GM23248 (cell line): Measurements from ENCODE around the gene ANKS3. TPM values are rescaled to one million over a fixed set of nuclear protein-coding genes. Genes with fewer than 3 reads are reported as not detected.

Experiments
- DNase-seq: peaks from one replicate; pipeline ENCODE4 v3.0.0-alpha.2; 2015
- H2AFZ ChIP-seq: fragments of 200-600 bp; sonication (generic); 2 replicates; pipeline ENCODE4 v1.6.1; 2016; ENCODE audit warnings: antibody characterized with exemption
- H3F3A ChIP-seq: fragments of 200-600 bp; sonication (generic); 2 replicates; pipeline ENCODE4 v1.6.1; 2016; ENCODE audit warnings: mild to moderate bottlenecking, antibody characterized with exemption, mixed run types; ENCODE audit not compliant: insufficient read depth
- H3K27ac ChIP-seq: fragments of 200-600 bp; sonication (generic); 2 replicates; pipeline ENCODE4 v1.5.1; 2016; ENCODE audit warnings: mild to moderate bottlenecking
- H3K27me3 ChIP-seq: fragments of 200-600 bp; sonication (generic); replicated peaks from 2 replicates; pipeline ENCODE4 v1.6.1; 2016; ENCODE audit warnings: mild to moderate bottlenecking; ENCODE audit not compliant: insufficient read depth
- H3K36me3 ChIP-seq: fragments of 200-600 bp; sonication (generic); 2 replicates; pipeline ENCODE4 v1.6.1; 2016; ENCODE audit warnings: low read depth, mild to moderate bottlenecking
- H3K4me1 ChIP-seq: fragments of 200-600 bp; sonication (generic); 2 replicates; pipeline ENCODE4 v1.6.1; 2016; ENCODE audit warnings: mild to moderate bottlenecking; ENCODE audit not compliant: insufficient read depth
- H3K4me2 ChIP-seq: fragments of 200-600 bp; sonication (generic); one replicate; pipeline ENCODE4 v1.6.1; 2016; ENCODE audit warnings: mild to moderate bottlenecking; ENCODE audit not compliant: unreplicated experiment
- H3K4me3 ChIP-seq: fragments of 200-600 bp; sonication (generic); 2 replicates; pipeline ENCODE4 v1.5.1; 2016; ENCODE audit warnings: mild to moderate bottlenecking
- H3K79me2 ChIP-seq: fragments of 200-600 bp; sonication (generic); 2 replicates; pipeline ENCODE4 v1.6.1; 2016; ENCODE audit warnings: mild to moderate bottlenecking; ENCODE audit not compliant: insufficient read depth
- H3K9ac ChIP-seq: fragments of 200-600 bp; sonication (generic); 2 replicates; pipeline ENCODE4 v1.6.1; 2016; ENCODE audit warnings: mild to moderate bottlenecking
- H3K9me2 ChIP-seq: fragments of 200-600 bp; sonication (generic); 2 replicates; pipeline ENCODE4 v1.6.1; 2016; ENCODE audit warnings: mixed run types, mild to moderate bottlenecking, moderate library complexity; ENCODE audit not compliant: insufficient read depth
- H3K9me3 ChIP-seq: fragments of 200-600 bp; sonication (generic); one replicate; pipeline ENCODE4 v1.6.1; 2017; ENCODE audit warnings: low read depth
- H4K20me1 ChIP-seq: fragments of 200-600 bp; sonication (generic); 2 replicates; pipeline ENCODE4 v1.6.0; 2016; ENCODE audit not compliant: insufficient read depth
- EZH2 ChIP-seq: fragments of 200-600 bp; sonication (generic); IDR thresholded peaks from 2 replicates; pipeline ENCODE4 v1.6.1; 2018; ENCODE audit warnings: antibody characterized with exemption, mild to moderate bottlenecking; ENCODE audit not compliant: insufficient read depth, poor library complexity, severe bottlenecking
- EZH2phosphoT487 ChIP-seq: fragments of 200-600 bp; sonication (generic); IDR thresholded peaks from 2 replicates; pipeline ENCODE4 v1.6.1; 2018; ENCODE audit warnings: antibody characterized with exemption, moderate library complexity, mild to moderate bottlenecking, low read depth; ENCODE audit not compliant: insufficient read depth
- WGBS, 2 experiments: methylation state at CpG; one replicate each; pipeline ENCODE4 v1.1.6; 2015 to 2017; ENCODE audit warnings: low lambda C conversion rate in 2 of 2, low coverage in 1 of 2; ENCODE audit errors: missing lambda C conversion rate in 2 of 2; 5-methylcytosine and 5-hydroxymethylcytosine counted together
- in situ Hi-C: fragments of 300-500 bp; cut with MboI; formaldehyde crosslinking; loops from 2 replicates; pipeline ENCODE4 v1.15.0; 2020
- polyA plus RNA-seq: library from polyadenylated mRNA; unstranded; fragments of >200 nt; fragmentation: Nextera tagmentation; extraction: Ambion mirVana; gene quantifications from 2 replicates; pipeline ENCODE4 v1.2.1, GENCODE V29; 2016
- total RNA-seq: library from RNA; depleted of rRNA; stranded (reverse); fragments of >200 nt; shearing (Covaris generic); gene quantifications from 2 replicates; pipeline ENCODE4 v1.2.3, GENCODE V29; 2014

Gene ANKS3
- total and polyA plus RNA-seq, 2 experiments from 2014 or later: 12.8 to 20.0 TPM

GRCh38 chr16:4766875-4767628 is 33.0 kb upstream of the ANKS3 start, which contains the start of gene ZNF500:
TSS of gene ZNF500 (minus strand) at chr16:4767162. CDS start at chr16:4765978, 1,184 bp downstream.
- TF ChIP-seq EZH2 (no peak), EZH2phosphoT487 (no peak)
- H3K27me3 ChIP-seq: no peaks in the 10 kb centered on the region
- WGBS, 2 experiments: 5% methylated on average over 46 to 71 of the region's 72 CpGs
- 0 out of 2 replicates have a peak, but pooled peaks cover 4% of the 10 kb centered on the region for H3K36me3 ChIP-seq
- H2AFZ ChIP-seq: peak within 1 kb of the TSS; percentile 95
- H3F3A ChIP-seq: peaks cover 8% of the 10 kb centered on the region; the same call in 1 of the 2 replicates
- H3K9me3 ChIP-seq: no peaks in the 10 kb centered on the region
- H3K9me2 ChIP-seq: no peaks in the 10 kb centered on the region
- peak within 1 kb of the TSS; percentile 80 for H3K27ac ChIP-seq
- peak; percentile 99 for DNase-seq
- peaks cover 41% of the 10 kb centered on the region for H3K79me2 ChIP-seq
- H3K4me2 ChIP-seq: peak within 1 kb of the TSS; percentile 89
- H3K9ac ChIP-seq: peak within 1 kb of the TSS; percentile 97
- H3K4me1 ChIP-seq: peaks cover 5% of the 10 kb centered on the region
- no peaks in the 10 kb centered on the region for H4K20me1 ChIP-seq
- H3K4me3 ChIP-seq: peak within 1 kb of the TSS; percentile 91
- in situ Hi-C loops: no loop called here

- Histone ChIP-seq H3K4me2 (peak overlapping the region; percentile 71), H3K27ac (peak overlapping the region; percentile 66), H4K20me1 (no peaks in the 10 kb centered on the region), H3K9me2 (no peaks in the 10 kb centered on the region), H3F3A (peaks cover 8% of the 10 kb centered on the region; the same call in 1 of the 2 replicates), H3K27me3 (no peaks in the 10 kb centered on the region), H3K79me2 (peaks cover 41% of the 10 kb centered on the region), H3K4me1 (peaks cover 5% of the 10 kb centered on the region), H3K36me3 (peaks cover 4% of the 10 kb centered on the region; the same call in 1 of the 2 replicates), H3K9me3 (no peaks in the 10 kb centered on the region), H3K4me3 (peak overlapping the region; percentile 91), H2AFZ (peak overlapping the region; percentile 87), H3K9ac (peak overlapping the region; percentile 97)
- no peak for TF ChIP-seq EZH2
- TF ChIP-seq EZH2phosphoT487: no peak
- DNase-seq: peak; percentile 17
- 75 to 79% methylated on average over 24 to 26 of the region's 26 CpGs for WGBS, 2 experiments
- in situ Hi-C loops: no loop called here
These were observed 31.7 kb upstream of the ANKS3 start for GRCh38 chr16:4765511-4766474.

GRCh38 chr16:4763791-4764190 is 29.7 kb upstream of the ANKS3 start:
- Histone ChIP-seq H3K27me3 (no peaks in the 10 kb centered on the region), H3K4me3 (no peak overlapping the region), H3K79me2 (peaks cover 41% of the 10 kb centered on the region), H3K36me3 (peaks cover 4% of the 10 kb centered on the region; the same call in 1 of the 2 replicates), H3K9me3 (no peaks in the 10 kb centered on the region), H3K4me1 (peaks cover 5% of the 10 kb centered on the region), H2AFZ (no peak overlapping the region), H3K4me2 (no peak overlapping the region), H3F3A (peaks cover 8% of the 10 kb centered on the region; the same call in 1 of the 2 replicates), H3K27ac (no peak overlapping the region), H4K20me1 (no peaks in the 10 kb centered on the region), H3K9me2 (no peaks in the 10 kb centered on the region), H3K9ac (no peak overlapping the region)
- no peak for DNase-seq
- in situ Hi-C loops: no loop called here
- TF ChIP-seq EZH2phosphoT487: no peak
- TF ChIP-seq EZH2: no peak
- WGBS, 2 experiments: 87 to 88% methylated on average over 7 of the region's 7 CpGs

GRCh38 chr16:4762205-4762604 is 28.1 kb upstream of the ANKS3 start:
- H3K4me2 ChIP-seq: no peak overlapping the region
- H2AFZ ChIP-seq: no peak overlapping the region
- no peaks in the 10 kb centered on the region for H3F3A ChIP-seq
- peaks cover 4% of the 10 kb centered on the region; the same call in 1 of the 2 replicates for H3K36me3 ChIP-seq
- 95 to 97% methylated on average over 7 to 9 of the region's 9 CpGs for WGBS, 2 experiments
- H3K9ac ChIP-seq: no peak overlapping the region
- in situ Hi-C loops: no loop called here
- H3K4me3 ChIP-seq: no peak overlapping the region
- H3K9me2 ChIP-seq: no peaks in the 10 kb centered on the region
- H3K79me2 ChIP-seq: peaks cover 41% of the 10 kb centered on the region
- H3K9me3 ChIP-seq: no peaks in the 10 kb centered on the region
- peaks cover 5% of the 10 kb centered on the region for H3K4me1 ChIP-seq
- H3K27ac ChIP-seq: no peak overlapping the region
- no peak for DNase-seq
- TF ChIP-seq EZH2 (no peak), EZH2phosphoT487 (no peak)
- H4K20me1 ChIP-seq: no peaks in the 10 kb centered on the region
- H3K27me3 ChIP-seq: no peaks in the 10 kb centered on the region
